GM12873 (cell line): ENCODE results near the gene CDON.

Experiments
- TF ChIP-seq, protein P1 (sequence below): IDR thresholded peaks from 2 replicates; pipeline ENCODE4 v1.5.1; 2012; ENCODE audit warnings: low read depth, mild to moderate bottlenecking, moderate library complexity, low read length, control low read depth; ENCODE audit not compliant: insufficient read depth; ENCODE audit errors: missing control alignments

CDON gene

GRCh38 chr11:125954123-125954944 is 108.3 kb downstream of the CDON start:
- TF ChIP-seq, protein P1, sequence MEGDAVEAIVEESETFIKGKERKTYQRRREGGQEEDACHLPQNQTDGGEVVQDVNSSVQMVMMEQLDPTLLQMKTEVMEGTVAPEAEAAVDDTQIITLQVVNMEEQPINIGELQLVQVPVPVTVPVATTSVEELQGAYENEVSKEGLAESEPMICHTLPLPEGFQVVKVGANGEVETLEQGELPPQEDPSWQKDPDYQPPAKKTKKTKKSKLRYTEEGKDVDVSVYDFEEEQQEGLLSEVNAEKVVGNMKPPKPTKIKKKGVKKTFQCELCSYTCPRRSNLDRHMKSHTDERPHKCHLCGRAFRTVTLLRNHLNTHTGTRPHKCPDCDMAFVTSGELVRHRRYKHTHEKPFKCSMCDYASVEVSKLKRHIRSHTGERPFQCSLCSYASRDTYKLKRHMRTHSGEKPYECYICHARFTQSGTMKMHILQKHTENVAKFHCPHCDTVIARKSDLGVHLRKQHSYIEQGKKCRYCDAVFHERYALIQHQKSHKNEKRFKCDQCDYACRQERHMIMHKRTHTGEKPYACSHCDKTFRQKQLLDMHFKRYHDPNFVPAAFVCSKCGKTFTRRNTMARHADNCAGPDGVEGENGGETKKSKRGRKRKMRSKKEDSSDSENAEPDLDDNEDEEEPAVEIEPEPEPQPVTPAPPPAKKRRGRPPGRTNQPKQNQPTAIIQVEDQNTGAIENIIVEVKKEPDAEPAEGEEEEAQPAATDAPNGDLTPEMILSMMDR = no peak

GRCh38 chr11:125953401-125953935 is 109.2 kb downstream of the CDON start:
- TF ChIP-seq, protein P1 = no peak

GRCh38 chr11:125952973-125953372 is 109.7 kb downstream of the CDON start:
- TF ChIP-seq, protein P1 = no peak

DNA sequence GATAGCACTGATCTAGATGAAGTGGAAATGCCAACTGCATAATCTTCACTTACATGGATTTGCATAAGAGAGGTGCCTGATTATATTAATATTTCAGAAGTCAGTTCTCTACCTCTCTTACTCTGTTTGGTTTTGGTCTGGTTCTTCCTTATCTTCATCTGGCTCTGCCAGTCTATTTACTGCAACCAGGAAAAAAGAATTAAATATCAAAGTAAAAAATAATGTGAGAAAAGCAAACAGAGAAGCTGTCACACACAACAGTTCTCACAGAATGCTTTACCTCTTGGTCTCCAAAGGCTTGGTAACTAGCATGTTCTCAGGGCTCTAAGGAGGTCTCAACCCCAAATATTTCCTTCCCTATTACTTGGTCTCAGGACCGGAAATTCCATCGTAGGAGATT is 110.1 kb downstream of the CDON start:
- TF ChIP-seq, protein P1 = no peak

GRCh38 chr11:125951731-125952130 is 110.9 kb downstream of the CDON start:
- TF ChIP-seq, protein P1 = no peak

- TF ChIP-seq, protein P1 = no peak
Measured at GRCh38 chr11:125950696-125951651, 111.7 kb downstream of the CDON start.

- TF ChIP-seq, protein P1 = no peak
Measured at GRCh38 chr11:125950178-125950490, 112.5 kb downstream of the CDON start.
